Measurements from ENCODE around the gene GRAMD1B. TPM values are rescaled to one million over a fixed set of nuclear protein-coding genes. Genes with fewer than 3 reads are reported as not detected.

Gene GRAMD1B
- polyA plus RNA-seq, 3 donors: 3.2 to 13.9 (median 3.3) TPM

GRCh38 chr11:123653483-123653826, 223.4 kb downstream of the GRAMD1B start:
- Histone ChIP-seq H2AFZ (ENCODE audit: insufficient read depth, low read depth, low read length, poor library complexity, severe bottlenecking) (peak overlapping the region; percentile 67), H3K4me3 (replicated peaks in 1 of 3; ENCODE audit: low read depth in 2 of 3, low read length in 3 of 3) (peak overlapping the region in 1 of 3 experiments; percentile 71), H3K27ac (ENCODE audit: low read depth in 1 of 2, low read length in 2 of 2) (no peak overlapping the region), H4K20me1 (ENCODE audit: insufficient read depth, low read length) (no peaks in the 10 kb centered on the region), H3K79me2 (ENCODE audit: insufficient read depth, low read length) (no peaks in the 10 kb centered on the region), H3K9me3 (replicated peaks in 1 of 2; ENCODE audit: control insufficient read depth in 1 of 2, insufficient read depth in 1 of 2, low read length in 2 of 2) (peaks cover 0 to 4% of the 10 kb centered on the region in 2 donors), H3K4me1 (ENCODE audit: control insufficient read depth in 1 of 2, insufficient read depth in 2 of 2, low read length in 2 of 2) (peaks cover 8 to 12% of the 10 kb centered on the region in 2 donors), H3K36me3 (replicated peaks in 1 of 2; ENCODE audit: control insufficient read depth in 1 of 2, insufficient read depth in 2 of 2, low read length in 2 of 2) (no peaks in the 10 kb centered on the region), H3K9ac (ENCODE audit: insufficient read depth, low read length, poor library complexity, severe bottlenecking) (no peak overlapping the region), H3K4me2 (replicated peaks; ENCODE audit: extremely low read depth, low read length, poor library complexity, severe bottlenecking) (peak overlapping the region; percentile 80), H3K27me3 (ENCODE audit: control insufficient read depth in 2 of 2, insufficient read depth in 2 of 2, low read length in 2 of 2) (peaks cover 40 to 63% of the 10 kb centered on the region in 2 donors)
- H3K36me3 Mint-ChIP-seq: peaks cover 0 to 2% of the 10 kb centered on the region in 2 donors
- peaks cover 9% of the 10 kb centered on the region for H3K4me1 Mint-ChIP-seq
- TF ChIP-seq, protein P1, sequence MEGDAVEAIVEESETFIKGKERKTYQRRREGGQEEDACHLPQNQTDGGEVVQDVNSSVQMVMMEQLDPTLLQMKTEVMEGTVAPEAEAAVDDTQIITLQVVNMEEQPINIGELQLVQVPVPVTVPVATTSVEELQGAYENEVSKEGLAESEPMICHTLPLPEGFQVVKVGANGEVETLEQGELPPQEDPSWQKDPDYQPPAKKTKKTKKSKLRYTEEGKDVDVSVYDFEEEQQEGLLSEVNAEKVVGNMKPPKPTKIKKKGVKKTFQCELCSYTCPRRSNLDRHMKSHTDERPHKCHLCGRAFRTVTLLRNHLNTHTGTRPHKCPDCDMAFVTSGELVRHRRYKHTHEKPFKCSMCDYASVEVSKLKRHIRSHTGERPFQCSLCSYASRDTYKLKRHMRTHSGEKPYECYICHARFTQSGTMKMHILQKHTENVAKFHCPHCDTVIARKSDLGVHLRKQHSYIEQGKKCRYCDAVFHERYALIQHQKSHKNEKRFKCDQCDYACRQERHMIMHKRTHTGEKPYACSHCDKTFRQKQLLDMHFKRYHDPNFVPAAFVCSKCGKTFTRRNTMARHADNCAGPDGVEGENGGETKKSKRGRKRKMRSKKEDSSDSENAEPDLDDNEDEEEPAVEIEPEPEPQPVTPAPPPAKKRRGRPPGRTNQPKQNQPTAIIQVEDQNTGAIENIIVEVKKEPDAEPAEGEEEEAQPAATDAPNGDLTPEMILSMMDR (IDR thresholded peaks at IDR 0.05): no peak
- H3K4me3 Mint-ChIP-seq: peak overlapping the region in 1 of 2 donors; percentile 91
- peaks cover 43 to 54% (median 48%) of the 10 kb centered on the region in 3 donors for H3K27me3 Mint-ChIP-seq (ENCODE audit: low read depth in 3 of 3)
- DNase-seq: no peak
- WGBS (ENCODE audit: insufficient coverage): 0% methylated on average over 2 of the region's 10 CpGs
- intact Hi-C loops (cut with micrococcal nuclease): no loop called here
- H3K27ac Mint-ChIP-seq: no peak overlapping the region
- H3K9me3 Mint-ChIP-seq: peaks cover 0 to 6% (median 1%) of the 10 kb centered on the region in 7 donors

- no peak for DNase-seq
These were observed 223.9 kb downstream of the GRAMD1B start for GRCh38 chr11:123653827-123654565.

More at GRCh38 chr11:123653827-123654565, 223.9 kb downstream of the GRAMD1B start:
- Histone ChIP-seq H3K4me2 (replicated peaks; ENCODE audit: extremely low read depth, low read length, poor library complexity, severe bottlenecking) (peak overlapping the region; percentile 80), H3K27ac (ENCODE audit: low read depth in 1 of 2, low read length in 2 of 2) (no peak overlapping the region), H3K9me3 (replicated peaks in 1 of 2; ENCODE audit: control insufficient read depth in 1 of 2, insufficient read depth in 1 of 2, low read length in 2 of 2) (peaks cover 0 to 4% of the 10 kb centered on the region in 2 donors), H3K4me3 (replicated peaks in 1 of 3; ENCODE audit: low read depth in 2 of 3, low read length in 3 of 3) (peak overlapping the region; percentile 23 to 71 (median 37)), H3K79me2 (ENCODE audit: insufficient read depth, low read length) (no peaks in the 10 kb centered on the region), H2AFZ (ENCODE audit: insufficient read depth, low read depth, low read length, poor library complexity, severe bottlenecking) (peak overlapping the region; percentile 67), H4K20me1 (ENCODE audit: insufficient read depth, low read length) (no peaks in the 10 kb centered on the region), H3K36me3 (replicated peaks in 1 of 2; ENCODE audit: control insufficient read depth in 1 of 2, insufficient read depth in 2 of 2, low read length in 2 of 2) (no peaks in the 10 kb centered on the region), H3K4me1 (ENCODE audit: control insufficient read depth in 1 of 2, insufficient read depth in 2 of 2, low read length in 2 of 2) (peaks cover 8 to 12% of the 10 kb centered on the region in 2 donors), H3K27me3 (ENCODE audit: control insufficient read depth in 2 of 2, insufficient read depth in 2 of 2, low read length in 2 of 2) (peaks cover 40 to 60% of the 10 kb centered on the region in 2 donors), H3K9ac (ENCODE audit: insufficient read depth, low read length, poor library complexity, severe bottlenecking) (no peak overlapping the region)
- Mint-ChIP-seq H3K27me3 (ENCODE audit: low read depth in 3 of 3) (peaks cover 43 to 55% (median 48%) of the 10 kb centered on the region in 3 donors), H3K9me3 (peaks cover 0 to 9% (median 2%) of the 10 kb centered on the region in 7 donors), H3K27ac (no peak overlapping the region), H3K36me3 (peaks cover 0 to 2% of the 10 kb centered on the region in 2 donors), H3K4me1 (peaks cover 9% of the 10 kb centered on the region), H3K4me3 (peak overlapping the region; percentile 74 to 91)
- intact Hi-C loops (cut with micrococcal nuclease): no loop called here
- TF ChIP-seq, protein P1 (IDR thresholded peaks at IDR 0.05): no peak
- WGBS (ENCODE audit: insufficient coverage): 1% methylated on average over 63 of the region's 64 CpGs

Data from CD14-positive monocyte (primary cell).